Cardiac ventricle fibroblast (primary cell): ENCODE data around the gene CLEC18B. TPM values are rescaled to one million over a fixed set of nuclear protein-coding genes. Genes with fewer than 3 reads are reported as not detected.

Source experiments
- total RNA-seq: library from RNA; depleted of rRNA; stranded (reverse); fragments of >200 nt; gene quantifications from 2 replicates; pipeline ENCODE4 v1.2.3, GENCODE V29; 2015

CLEC18B gene
- 0.69 TPM in 1 of 2 replicates, not detected in the other for total RNA-seq

DNA sequence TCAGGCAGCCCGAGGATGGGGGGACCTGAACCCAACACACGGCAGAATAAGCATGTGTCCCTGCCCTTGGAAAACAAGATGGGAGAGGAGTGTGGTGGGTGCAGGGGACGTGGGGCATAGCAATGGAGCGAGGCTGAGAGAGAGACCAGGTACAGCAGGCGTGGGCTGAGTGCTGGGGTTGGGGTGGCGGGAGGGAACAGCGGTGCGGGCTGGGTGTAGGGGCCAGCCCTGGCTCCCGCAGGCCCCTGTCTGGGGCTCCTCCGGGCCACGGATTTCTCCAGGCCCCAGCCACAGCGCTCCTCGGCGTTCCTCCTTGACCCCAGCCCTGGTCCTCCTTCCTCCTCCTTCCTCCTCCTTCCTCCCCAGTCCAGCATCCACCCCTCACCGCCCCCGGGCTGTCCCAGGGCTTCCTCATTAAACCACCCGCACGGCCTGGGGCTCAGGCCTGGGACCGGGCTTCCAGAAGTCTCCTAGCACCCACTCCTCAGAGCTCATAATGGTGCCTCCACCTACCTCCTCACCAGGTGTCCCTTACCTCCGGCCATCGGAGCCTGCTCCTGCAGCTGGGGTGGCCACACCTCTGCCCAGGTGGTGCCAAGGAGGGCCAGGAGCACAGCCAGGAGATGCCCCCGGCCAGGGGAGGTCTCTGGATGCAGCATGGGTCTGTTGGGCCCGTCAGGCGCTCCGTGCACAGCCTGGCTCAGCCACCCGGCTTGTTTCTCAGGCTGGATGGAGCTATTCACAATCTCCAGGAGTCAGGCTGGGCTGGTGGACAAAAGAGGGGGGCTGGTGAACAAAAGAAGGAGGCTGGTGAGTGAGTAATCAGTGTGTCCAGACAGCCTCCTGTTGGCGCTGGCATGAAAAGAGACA is at the start of gene CLEC18B:
CLEC18B (minus strand) TSS at position 867 of the 870 bp plus-strand sequence; CDS start at position 659, 208 bp downstream.

Other genes starting within 250 kb of the CLEC18B start
- gene PSMD7, start 124.7 kb downstream of the CLEC18B start, total RNA-seq = 40.4 and 40.7 TPM in 2 replicates
- gene NPIPB15, start 45.2 kb downstream of the CLEC18B start, total RNA-seq = not detected in 2 replicates
- 215 and 258 TPM in 2 replicates for gene GLG1, start 185.6 kb upstream of the CLEC18B start, total RNA-seq
- gene RFWD3, start 245.4 kb upstream of the CLEC18B start, total RNA-seq = 8.1 and 10.5 TPM in 2 replicates